Endothelial cell of umbilical vein (primary cell): ENCODE measurements around the gene MARVELD1. TPM values are rescaled to one million over a fixed set of nuclear protein-coding genes. Genes with fewer than 3 reads are reported as not detected.

Source experiments
- BruUV-seq: library from RNA; stranded (reverse); fragments of 400-500 nt; replicated peaks from 2 replicates; lab custom pipeline; 2021; lab: Mats Ljungman, UMichigan
- CTCF ChIA-PET: fragments of 300-600, 350-600 bp; sonication (Branson Sonifier 250); formaldehyde crosslinking; loops from one replicate; lab custom pipeline; 2021; ENCODE audit warnings: antibody characterized with exemption, inconsistent platforms; lab: Charles Lee
- POLR2A ChIA-PET: fragments of 300-600, 350-600 bp; sonication (Branson Sonifier 250); formaldehyde crosslinking; loops from one replicate; lab custom pipeline; 2021; ENCODE audit warnings: antibody characterized with exemption, inconsistent platforms; lab: Charles Lee
- DNase-seq: peaks from one replicate; pipeline ENCODE4 v3.0.0-alpha.2; 2011; ENCODE audit warnings: low read depth, low spot score
- FAIRE-seq: peaks from 2 replicates; lab custom pipeline; 2011; peaks lifted over from hg19 to GRCh38; lab: Jason Lieb, UNC
- H2AFZ ChIP-seq: 2 replicates; pipeline ENCODE4 v1.6.0; 2012; ENCODE audit warnings: low read depth, low read length, control low read depth, inconsistent platforms
- H3K27ac ChIP-seq: 2 replicates; pipeline ENCODE4 v1.5.1; 2011; ENCODE audit warnings: low read depth, mild to moderate bottlenecking, control low read depth, low read length, moderate library complexity; ENCODE audit not compliant: insufficient read depth
- H3K27me3 ChIP-seq, 2 experiments: 2 replicates each; pipeline versions ENCODE4 v1.6.0 to v1.6.1; 2011; ENCODE audit warnings: low read length in 2 of 2, mixed read lengths in 1 of 2; ENCODE audit not compliant: control insufficient read depth in 2 of 2, insufficient read depth in 2 of 2
- H3K36me3 ChIP-seq, 2 experiments: 2 replicates in 1 of 2; 3 replicates in 1 of 2; pipeline ENCODE4 v1.5.1; 2011; ENCODE audit warnings: low read length in 2 of 2, mild to moderate bottlenecking in 1 of 2, moderate library complexity in 1 of 2; ENCODE audit not compliant: control insufficient read depth in 2 of 2, insufficient read depth in 2 of 2; ENCODE audit errors: extremely low read depth in 1 of 2
- H3K4me1 ChIP-seq: 3 replicates; pipeline ENCODE4 v1.5.1; 2011; ENCODE audit warnings: mild to moderate bottlenecking, low read length; ENCODE audit not compliant: control insufficient read depth, insufficient read depth; ENCODE audit errors: extremely low read depth
- H3K4me2 ChIP-seq: 2 replicates; pipeline ENCODE4 v1.6.1; 2011; ENCODE audit warnings: low read length, control low read depth, mixed read lengths; ENCODE audit not compliant: insufficient read depth
- H3K4me3 ChIP-seq, 3 experiments: fragments of 200-600 bp in 1 of 3; sonication (generic), shearing (Covaris generic) in 1 of 3; replicated peaks in 1 of 3; 2 replicates each; pipeline ENCODE4 v1.5.1; 2011 to 2016; ENCODE audit warnings: control low read depth in 3 of 3, low read length in 3 of 3, mild to moderate bottlenecking in 2 of 3, inconsistent platforms in 1 of 3, low read depth in 1 of 3, moderate library complexity in 1 of 3; ENCODE audit not compliant: insufficient read depth in 1 of 3
- H3K79me2 ChIP-seq: 2 replicates; pipeline ENCODE4 v1.6.0; 2012; ENCODE audit warnings: low read length, inconsistent platforms; ENCODE audit not compliant: control insufficient read depth, insufficient read depth
- H3K9ac ChIP-seq: replicated peaks from 2 replicates; pipeline ENCODE3; 2011; ENCODE audit warnings: low read length, control low read depth; ENCODE audit not compliant: insufficient read depth; ENCODE audit errors: extremely low read depth
- H3K9me1 ChIP-seq: replicated peaks from 3 replicates; pipeline ENCODE4 v1.6.0; 2011; ENCODE audit warnings: mild to moderate bottlenecking, low read length; ENCODE audit not compliant: control insufficient read depth, insufficient read depth; ENCODE audit errors: extremely low read depth
- H3K9me3 ChIP-seq: replicated peaks from 2 replicates; pipeline ENCODE4 v1.5.1; 2012; ENCODE audit warnings: low read length, inconsistent platforms; ENCODE audit not compliant: control insufficient read depth, insufficient read depth
- H4K20me1 ChIP-seq: replicated peaks from 2 replicates; pipeline ENCODE3; 2011; ENCODE audit warnings: mild to moderate bottlenecking, low read length; ENCODE audit not compliant: control insufficient read depth, insufficient read depth; ENCODE audit errors: extremely low read depth
- CTCF ChIP-seq, 2 donors: IDR thresholded peaks; 1 replicate in 1 of 2; 2 replicates in 1 of 2; pipeline ENCODE4 v1.5.1; 2011; ENCODE audit warnings: low read length in 2 of 2, mild to moderate bottlenecking in 2 of 2, moderate library complexity in 2 of 2, control low read depth in 1 of 2, inconsistent platforms in 1 of 2, low read depth in 1 of 2; ENCODE audit not compliant: insufficient read depth in 1 of 2; ENCODE audit errors: extremely low read depth in 1 of 2
- EZH2 ChIP-seq: IDR thresholded peaks from 2 replicates; pipeline ENCODE4 v1.6.1; 2012; ENCODE audit warnings: borderline replicate concordance, low read depth, mild to moderate bottlenecking, moderate library complexity, low read length, inconsistent platforms; ENCODE audit not compliant: severe bottlenecking
- FOS ChIP-seq: IDR thresholded peaks from 2 replicates; pipeline ENCODE4 v1.6.1; 2011; ENCODE audit warnings: mild to moderate bottlenecking, low read length, moderate library complexity, borderline replicate concordance; ENCODE audit not compliant: insufficient read depth
- GATA2 ChIP-seq: IDR thresholded peaks from 2 replicates; pipeline ENCODE4 v1.7.0; 2011; ENCODE audit warnings: low read depth, mild to moderate bottlenecking, moderate library complexity, mixed read lengths, low read length; ENCODE audit not compliant: insufficient read length, insufficient read depth
- JUN ChIP-seq: IDR thresholded peaks from 2 replicates; pipeline ENCODE4 v1.6.1; 2011; ENCODE audit warnings: borderline replicate concordance, low read depth; ENCODE audit not compliant: insufficient read length, insufficient read depth
- MAX ChIP-seq: IDR thresholded peaks from 2 replicates; pipeline ENCODE4 v1.6.1; 2011; ENCODE audit not compliant: insufficient read depth, insufficient read length
- MYC ChIP-seq: IDR thresholded peaks from one replicate; pipeline ENCODE4 v1.6.1; 2011; ENCODE audit warnings: mild to moderate bottlenecking, low read depth, low read length
- POLR2A ChIP-seq: IDR thresholded peaks from 2 replicates; pipeline ENCODE4 v1.6.1; 2012; ENCODE audit warnings: low read depth, mild to moderate bottlenecking, control low read depth, low read length
- POLR2AphosphoS5 ChIP-seq: IDR thresholded peaks from 2 replicates; pipeline ENCODE4 v1.6.1; 2012; ENCODE audit warnings: low read depth, mild to moderate bottlenecking, control low read depth, low read length, moderate library complexity; ENCODE audit not compliant: insufficient read depth
- dilution Hi-C: fragments of 300-500 bp; cut with MboI; formaldehyde crosslinking; loops from one replicate; pipeline ENCODE4 v1.15.0; 2019; ENCODE audit warnings: low sequenced_read_pairs; ENCODE audit not compliant: extremely low pct_ligation_motif_present
- intact Hi-C: fragments of 100-400 bp; cut with micrococcal nuclease; formaldehyde crosslinking; loops from one replicate; pipeline ENCODE4 v1.10.0; 2022
- polyA plus RNA-seq, 4 experiments: library from polyadenylated mRNA; depleted of rRNA in 3 of 4; stranded (reverse) in 3 of 4; unstranded in 1 of 4; fragments of >200 nt; gene quantifications; 2 replicates each; pipeline versions ENCODE4 v1.2.1 to v1.2.3, GENCODE V29; 2011 to 2012; ENCODE audit warnings: missing spikeins in 1 of 4
- total RNA-seq: library from RNA; stranded (reverse); gene quantifications from 2 replicates; pipeline ENCODE4 v1.2.3, GENCODE V29; 2021

Gene MARVELD1
- total and polyA plus RNA-seq, 2 donors (not counting 3 experiments of a cell fraction or from before 2014, with no cell fraction given) = 67.3 to 78.3 TPM

GRCh38 chr10:97734021-97734420 lies 20.5 kb downstream of the MARVELD1 start:
- no peaks in the 10 kb centered on the region for H3K36me3 ChIP-seq
- H3K79me2 ChIP-seq = peaks cover 15% of the 10 kb centered on the region
- no peak overlapping the region for H3K4me3 ChIP-seq
- no peaks in the 10 kb centered on the region for H3K27me3 ChIP-seq
- no TSS peak for BruUV-seq
- intact Hi-C loops (loop anchor here (10.0 kb wide), 1 partner anchor 239 kb away; the partner anchor contains the start of genes MMS19 and UBTD1), dilution Hi-C loops (no loop called here)
- no peak for FAIRE-seq
- DNase-seq = no peak
- H4K20me1 ChIP-seq = no peaks in the 10 kb centered on the region
- no peak overlapping the region for H2AFZ ChIP-seq
- H3K4me1 ChIP-seq = peaks cover 8% of the 10 kb centered on the region
- no peak overlapping the region for H3K9ac ChIP-seq
- ChIA-PET CTCF (interaction anchor here (1.0 to 21.8 kb wide), 5 partner anchors 10 to 78 kb away, joined by 3 to 863 read pairs (median 8); partner anchors contain the start of gene MARVELD1), POLR2A (no interaction called here)
- TF ChIP-seq MAX (no peak), FOS (no peak), POLR2A (no peak), CTCF (IDR thresholded peaks at IDR 0.05; ENCODE audit: extremely low read depth in 1 of 2, insufficient read depth in 1 of 2, low read depth in 1 of 2, low read length in 2 of 2) (no peak), EZH2 (no peak), GATA2 (no peak), POLR2AphosphoS5 (no peak), JUN (no peak), MYC (no peak)
- H3K27ac ChIP-seq = no peak overlapping the region
- no peaks in the 10 kb centered on the region for H3K9me1 ChIP-seq
- H3K4me2 ChIP-seq = no peak overlapping the region
- no peaks in the 10 kb centered on the region for H3K9me3 ChIP-seq
